ENCODE measurements around the gene CLASP1.

DNA sequence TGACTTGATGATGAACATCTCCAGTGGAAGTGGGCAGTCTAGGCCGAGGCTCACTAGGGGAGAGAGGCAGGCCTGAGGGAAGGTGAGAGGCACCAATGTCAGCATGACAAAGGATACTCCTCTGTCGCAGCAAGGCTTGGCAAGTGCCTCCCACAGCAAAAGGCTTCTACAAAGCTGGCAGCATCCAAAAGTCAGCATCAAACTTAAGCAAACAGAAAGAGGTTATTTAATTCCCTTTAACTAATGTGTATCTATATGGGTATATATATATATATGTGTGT, 45.8 kb upstream of the CLASP1 start:
- no peak for TF ChIP-seq EZH2 (IDR thresholded peaks at IDR 0.05)
- TF ChIP-seq, protein P1, sequence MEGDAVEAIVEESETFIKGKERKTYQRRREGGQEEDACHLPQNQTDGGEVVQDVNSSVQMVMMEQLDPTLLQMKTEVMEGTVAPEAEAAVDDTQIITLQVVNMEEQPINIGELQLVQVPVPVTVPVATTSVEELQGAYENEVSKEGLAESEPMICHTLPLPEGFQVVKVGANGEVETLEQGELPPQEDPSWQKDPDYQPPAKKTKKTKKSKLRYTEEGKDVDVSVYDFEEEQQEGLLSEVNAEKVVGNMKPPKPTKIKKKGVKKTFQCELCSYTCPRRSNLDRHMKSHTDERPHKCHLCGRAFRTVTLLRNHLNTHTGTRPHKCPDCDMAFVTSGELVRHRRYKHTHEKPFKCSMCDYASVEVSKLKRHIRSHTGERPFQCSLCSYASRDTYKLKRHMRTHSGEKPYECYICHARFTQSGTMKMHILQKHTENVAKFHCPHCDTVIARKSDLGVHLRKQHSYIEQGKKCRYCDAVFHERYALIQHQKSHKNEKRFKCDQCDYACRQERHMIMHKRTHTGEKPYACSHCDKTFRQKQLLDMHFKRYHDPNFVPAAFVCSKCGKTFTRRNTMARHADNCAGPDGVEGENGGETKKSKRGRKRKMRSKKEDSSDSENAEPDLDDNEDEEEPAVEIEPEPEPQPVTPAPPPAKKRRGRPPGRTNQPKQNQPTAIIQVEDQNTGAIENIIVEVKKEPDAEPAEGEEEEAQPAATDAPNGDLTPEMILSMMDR (IDR thresholded peaks at IDR 0.05) = no peak
- TF ChIP-seq EZH2phosphoT487 (IDR thresholded peaks at IDR 0.05) = no peak
